DMS53 treated with DMSO at 0.1 percent for 48 hours (cell line): ENCODE data around the gene KCNJ15.
A peak's percentile ranks its signal among the peaks of the same experiment; 100 is the strongest.

Experiments
- DNase-seq: peaks from one replicate; lab custom pipeline; 2025; ENCODE audit not compliant: unreplicated experiment; lab: John Stamatoyannopoulos, UW

Gene KCNJ15

DNA sequence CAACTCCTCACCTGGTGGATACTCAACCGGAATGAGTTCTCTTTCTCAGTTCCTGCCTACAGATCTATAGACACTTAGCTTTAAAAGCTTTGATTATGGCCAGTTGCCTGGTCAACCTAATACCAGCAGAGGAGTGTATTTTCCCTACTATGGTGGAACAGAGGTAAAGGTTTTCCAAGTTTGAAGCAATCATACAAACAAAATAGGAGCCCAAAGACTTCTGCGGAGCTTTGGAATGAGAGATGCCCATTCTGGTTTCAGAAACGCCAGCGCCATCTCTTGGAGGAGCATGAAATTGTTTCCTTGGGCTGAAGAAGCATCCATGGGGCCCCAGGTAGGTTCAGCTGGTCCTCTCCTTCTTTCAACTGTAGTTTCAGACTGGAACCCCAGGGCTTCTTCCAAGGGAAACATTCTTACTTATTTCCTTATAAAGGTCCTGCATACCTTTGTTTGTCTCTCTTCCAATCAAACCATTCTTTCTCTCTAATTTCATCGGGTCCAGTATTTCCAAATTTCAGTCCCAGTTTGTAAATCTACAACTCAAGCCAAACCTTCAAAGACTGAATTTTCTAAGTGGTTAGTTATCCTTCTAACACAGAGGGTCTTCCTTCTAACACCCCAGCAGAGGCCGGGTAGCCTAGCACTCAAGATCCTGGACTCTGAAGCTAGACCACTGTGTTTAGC is 95.9 kb downstream of the KCNJ15 start:
- no peak for DNase-seq

DNA sequence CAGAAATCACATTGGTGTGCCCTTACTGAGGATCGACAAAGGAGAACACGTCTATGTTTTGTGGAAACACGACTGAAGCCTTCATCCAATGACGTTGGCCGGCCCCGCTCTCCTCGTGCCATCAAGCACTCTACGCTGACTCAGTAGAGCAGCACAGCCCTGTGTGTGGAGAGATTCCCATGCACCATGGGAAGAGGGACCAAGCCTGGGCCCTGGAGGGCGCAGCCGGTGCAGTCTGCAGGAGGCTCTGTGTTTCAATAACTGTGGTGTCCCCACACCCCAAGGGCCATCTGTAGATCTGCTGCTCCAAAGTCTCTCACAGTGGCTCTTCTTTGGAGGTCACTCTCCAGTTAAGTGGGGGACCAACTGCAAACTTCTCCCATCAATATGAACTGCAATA is 97.4 kb downstream of the KCNJ15 start:
- DNase-seq, result no peak

GRCh38 chr21:38354746-38355145 is 98.0 kb downstream of the KCNJ15 start:
- no peak for DNase-seq

DNA sequence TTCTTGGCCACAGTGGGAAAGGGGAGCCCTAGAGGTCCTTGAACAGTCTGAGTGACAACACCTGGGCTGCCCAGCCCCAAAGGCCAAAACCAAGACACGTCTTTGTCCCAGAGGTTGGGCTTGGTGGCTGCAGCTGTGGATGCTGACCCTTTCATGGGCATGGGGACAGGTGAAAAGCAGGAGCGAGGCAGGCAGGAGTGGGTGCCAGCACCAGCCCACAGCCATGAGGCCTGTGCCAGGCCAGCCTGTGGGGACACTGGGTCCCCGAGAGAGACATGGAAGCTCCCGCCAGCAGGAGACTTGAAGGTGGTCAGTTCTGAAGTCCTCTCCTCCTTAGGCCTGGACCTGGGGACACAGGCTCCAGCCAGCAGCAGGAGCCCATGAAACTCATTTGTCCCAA is 98.6 kb downstream of the KCNJ15 start:
- no peak for DNase-seq

DNA sequence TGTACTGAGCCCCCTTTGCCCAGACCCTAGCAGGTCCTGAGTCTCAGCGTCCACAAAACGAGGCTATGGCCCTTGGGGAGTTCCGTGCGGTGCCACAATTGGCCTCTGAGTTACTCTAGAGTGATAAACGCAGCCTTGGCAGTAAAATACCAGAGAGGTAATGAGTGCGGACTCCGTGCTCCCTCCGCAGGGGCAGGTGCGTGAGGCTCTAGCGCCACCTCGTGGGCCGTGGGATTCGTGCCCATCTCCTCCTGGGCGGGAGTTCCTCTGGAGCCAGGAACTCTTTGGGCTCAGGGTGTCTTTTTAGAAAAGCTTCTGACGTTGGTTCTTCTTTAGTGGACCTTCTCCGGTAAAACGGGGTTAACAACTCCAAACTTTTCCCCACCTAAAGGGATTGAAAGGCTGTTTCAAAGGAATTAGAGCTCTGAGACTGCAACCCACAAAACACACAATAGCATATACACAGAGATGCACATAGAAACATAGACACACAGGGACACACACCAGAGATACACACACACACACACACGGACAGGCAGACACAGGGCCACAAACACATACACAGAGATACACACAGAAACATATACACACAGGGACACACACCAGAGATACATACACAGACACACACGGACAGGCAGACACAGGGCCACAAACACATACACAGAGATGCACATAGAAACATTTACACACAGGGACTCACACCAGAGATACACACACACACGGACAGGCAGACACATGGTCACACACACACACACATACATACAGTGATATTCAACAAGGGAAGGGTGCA is 99.4 kb downstream of the KCNJ15 start:
- DNase-seq, result peak; percentile 14
